HG02870 (cell line): ENCODE results near the gene PLD5.
A peak's percentile ranks its signal among the peaks of the same experiment; 100 is the strongest.
"Not testable (repeated sequence)": the region's sequence is repeated elsewhere in the genome, so short reads cannot be mapped to it uniquely, and the experiment has no call there.

Source experiments
- ATAC-seq: cut with Tn5 transposase; IDR thresholded peaks from one replicate; pipeline ENCODE4 v1.9.1; 2021; ENCODE audit warnings: mild to moderate bottlenecking, moderate library complexity; ENCODE audit not compliant: unreplicated experiment

PLD5 gene

GRCh38 chr1:242185731-242186130, 338.8 kb downstream of the PLD5 start:
- no peak for ATAC-seq

GRCh38 chr1:242184955-242185354, 339.5 kb downstream of the PLD5 start:
- no peak for ATAC-seq

GRCh38 chr1:242179767-242180166, 344.7 kb downstream of the PLD5 start:
- ATAC-seq: peak; percentile 87

- ATAC-seq: no peak
These were observed 345.4 kb downstream of the PLD5 start for GRCh38 chr1:242178924-242179708.

GRCh38 chr1:242178436-242178835, 346.1 kb downstream of the PLD5 start:
- no peak for ATAC-seq

GRCh38 chr1:242162140-242162539, 362.4 kb downstream of the PLD5 start:
- no peak for ATAC-seq

GRCh38 chr1:242147096-242147976, 377.2 kb downstream of the PLD5 start:
- ATAC-seq: no peak

- no peak for ATAC-seq
These were observed 377.8 kb downstream of the PLD5 start for GRCh38 chr1:242146652-242147051.

GRCh38 chr1:242140836-242141235, 383.7 kb downstream of the PLD5 start:
- no peak for ATAC-seq

GRCh38 chr1:242139986-242140385, 384.5 kb downstream of the PLD5 start:
- ATAC-seq: no peak

GRCh38 chr1:242139442-242139841, 385.1 kb downstream of the PLD5 start:
- ATAC-seq: peak; percentile 75

GRCh38 chr1:242133796-242134195, 390.7 kb downstream of the PLD5 start:
- no peak for ATAC-seq

GRCh38 chr1:242133351-242133750, 391.1 kb downstream of the PLD5 start:
- ATAC-seq: no peak

- ATAC-seq: no peak
These were observed 392.2 kb downstream of the PLD5 start for GRCh38 chr1:242132121-242132817.

- ATAC-seq: no peak
These were observed 395.5 kb downstream of the PLD5 start for GRCh38 chr1:242128951-242129502.

- ATAC-seq: no peak
These were observed 404.1 kb downstream of the PLD5 start for GRCh38 chr1:242120432-242120831.

- no peak for ATAC-seq
These were observed 423.6 kb downstream of the PLD5 start for GRCh38 chr1:242100921-242101320.

GRCh38 chr1:242097283-242097682, 427.2 kb downstream of the PLD5 start:
- ATAC-seq: not testable (repeated sequence)

GRCh38 chr1:242093116-242093515, 431.4 kb downstream of the PLD5 start:
- ATAC-seq: no peak

GRCh38 chr1:242089911-242090310, 434.6 kb downstream of the PLD5 start:
- ATAC-seq: no peak

- ATAC-seq: no peak
These were observed 435.6 kb downstream of the PLD5 start for GRCh38 chr1:242088875-242089274.
